ENCODE results near the gene ZNF672. TPM values are rescaled to one million over a fixed set of nuclear protein-coding genes. Genes with fewer than 3 reads are reported as not detected.
A peak's percentile ranks its signal among the peaks of the same experiment; 100 is the strongest.

ZNF672 gene
- total and polyA plus RNA-seq, 2 of the 4 experiments (the other 2 are of a cell fraction), result 6.6 to 12.6 TPM

- Histone ChIP-seq H3K4me3 (ENCODE audit: insufficient read depth, low read depth, low read length) (peak overlapping the region; percentile 66), H2BK15ac (ENCODE audit: low read depth, low read length) (no peak overlapping the region), H3K4me1 (ENCODE audit: control insufficient read depth, insufficient read depth, low read length) (peaks cover 13% of the 10 kb centered on the region), H3K79me1 (ENCODE audit: low read depth in 1 of 2, low read length in 2 of 2) (peaks cover 13 to 31% of the 10 kb centered on the region in 2 experiments), H3K56ac (ENCODE audit: extremely low read depth, insufficient read depth, low read length) (no peak overlapping the region), H3K36me3 (ENCODE audit: control insufficient read depth, insufficient read depth, low read length) (peaks cover 18% of the 10 kb centered on the region; the same call in 1 of the 2 replicates), H2AFZ (replicated peaks; ENCODE audit: low read length, poor library complexity) (peak overlapping the region; percentile 96), H3K9ac (ENCODE audit: low read depth, low read length) (peak overlapping the region; percentile 76), H4K5ac (ENCODE audit: low read depth, low read length) (peak overlapping the region; percentile 79), H2BK20ac (ENCODE audit: low read depth, low read length) (no peak overlapping the region), H3K27ac (ENCODE audit: insufficient read depth, low read length) (peak overlapping the region; percentile 48; the same call in 1 of the 2 replicates), H2AK5ac (ENCODE audit: low read depth, low read length) (peak overlapping the region; percentile 95), H3K18ac (ENCODE audit: low read depth, low read length) (peak overlapping the region; percentile 12), H4K91ac (ENCODE audit: insufficient read depth, low read depth, low read length) (peak overlapping the region; percentile 85), H3K4me2 (ENCODE audit: low read depth, low read length) (peak overlapping the region; percentile 99), H3K23ac (ENCODE audit: low read depth, low read length) (peak overlapping the region; percentile 70), H3K27me3 (ENCODE audit: control insufficient read depth, insufficient read depth, low read length) (no peaks in the 10 kb centered on the region), H4K20me1 (ENCODE audit: insufficient read depth, low read length) (no peaks in the 10 kb centered on the region), H3K4ac (ENCODE audit: low read depth, low read length) (peak overlapping the region; percentile 94), H3K9me1 (ENCODE audit: insufficient read depth, low read length) (peaks cover 20% of the 10 kb centered on the region; the same call in 1 of the 2 replicates), H4K8ac (ENCODE audit: low read depth in 2 of 2, low read length in 2 of 2) (peak overlapping the region; percentile 94 to 96), H2BK120ac (ENCODE audit: low read depth, low read length) (peak overlapping the region; percentile 54; the same call in 1 of the 2 replicates), H3K14ac (replicated peaks; ENCODE audit: low read depth, low read length) (peak overlapping the region; percentile 93; the same call in 1 of the 2 replicates), H3K9me3 (ENCODE audit: control insufficient read depth, insufficient read depth, low read length) (no peaks in the 10 kb centered on the region), H2BK5ac (ENCODE audit: low read depth, low read length, poor library complexity, severe bottlenecking) (peak overlapping the region; percentile 32), H2AK9ac (replicated peaks; ENCODE audit: low read depth, low read length, poor library complexity) (peak overlapping the region; percentile 99)
- no peak for ATAC-seq (ENCODE audit: low read depth)
- dilution Hi-C loops (cut with HindIII; ENCODE audit: low sequenced_read_pairs, unreplicated experiment), result no loop called here
- no peak for DNase-seq
- ChIA-PET CTCF (interaction anchor here (0.6 to 1.1 kb wide), 3 partner anchors 16 to 21 kb away, joined by 3 to 4 read pairs (median 3); no protein-coding TSS in a partner anchor), POLR2A (ENCODE audit: unreplicated experiment) (no interaction called here)
- intact Hi-C loops (cut with micrococcal nuclease), result loop anchor here (1.0 kb wide), 1 partner anchor 16 kb away; no protein-coding TSS in a partner anchor
- BruUV-seq (replicated peaks), result no TSS peak
- TF ChIP-seq, protein P1, sequence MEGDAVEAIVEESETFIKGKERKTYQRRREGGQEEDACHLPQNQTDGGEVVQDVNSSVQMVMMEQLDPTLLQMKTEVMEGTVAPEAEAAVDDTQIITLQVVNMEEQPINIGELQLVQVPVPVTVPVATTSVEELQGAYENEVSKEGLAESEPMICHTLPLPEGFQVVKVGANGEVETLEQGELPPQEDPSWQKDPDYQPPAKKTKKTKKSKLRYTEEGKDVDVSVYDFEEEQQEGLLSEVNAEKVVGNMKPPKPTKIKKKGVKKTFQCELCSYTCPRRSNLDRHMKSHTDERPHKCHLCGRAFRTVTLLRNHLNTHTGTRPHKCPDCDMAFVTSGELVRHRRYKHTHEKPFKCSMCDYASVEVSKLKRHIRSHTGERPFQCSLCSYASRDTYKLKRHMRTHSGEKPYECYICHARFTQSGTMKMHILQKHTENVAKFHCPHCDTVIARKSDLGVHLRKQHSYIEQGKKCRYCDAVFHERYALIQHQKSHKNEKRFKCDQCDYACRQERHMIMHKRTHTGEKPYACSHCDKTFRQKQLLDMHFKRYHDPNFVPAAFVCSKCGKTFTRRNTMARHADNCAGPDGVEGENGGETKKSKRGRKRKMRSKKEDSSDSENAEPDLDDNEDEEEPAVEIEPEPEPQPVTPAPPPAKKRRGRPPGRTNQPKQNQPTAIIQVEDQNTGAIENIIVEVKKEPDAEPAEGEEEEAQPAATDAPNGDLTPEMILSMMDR (conservative IDR thresholded peaks at IDR 0.05; ENCODE audit: low read depth, low read length), result no peak
- TF ChIP-seq USF2 (IDR thresholded peaks at IDR 0.05; ENCODE audit: low read depth, low read length), result no peak
- no peak for TF ChIP-seq BHLHE40 (IDR thresholded peaks at IDR 0.05; ENCODE audit: low read depth, low read length)
- no peak for TF ChIP-seq MAZ (IDR thresholded peaks at IDR 0.05; ENCODE audit: borderline replicate concordance, low read depth, low read length)
- TF ChIP-seq RFX5 (IDR thresholded peaks at IDR 0.05; ENCODE audit: low read depth, low read length), result no peak
- no peak for TF ChIP-seq FOS (IDR thresholded peaks at IDR 0.05; ENCODE audit: low read depth, low read length)
- no peak for TF ChIP-seq NFE2L2 (IDR thresholded peaks at IDR 0.05; ENCODE audit: low read depth, low read length)
- TF ChIP-seq CEBPB (IDR thresholded peaks at IDR 0.05; ENCODE audit: low read depth, low read length), result no peak
- TF ChIP-seq MAFK (IDR thresholded peaks at IDR 0.05; ENCODE audit: low read depth, low read length), result no peak
- no peak for TF ChIP-seq MXI1 (IDR thresholded peaks at IDR 0.05; ENCODE audit: borderline replicate concordance, low read depth, low read length)
- no peak for TF ChIP-seq ELK1 (IDR thresholded peaks at IDR 0.05; ENCODE audit: borderline replicate concordance, low read depth, low read length)
- no peak for TF ChIP-seq SMC3 (IDR thresholded peaks at IDR 0.05; ENCODE audit: low read depth, low read length)
- TF ChIP-seq RCOR1 (IDR thresholded peaks at IDR 0.05; ENCODE audit: insufficient replicate concordance, low read length), result no peak
- TF ChIP-seq CHD1 (IDR thresholded peaks at IDR 0.05; ENCODE audit: low read depth, low read length), result no peak
- TF ChIP-seq RAD21 (IDR thresholded peaks at IDR 0.05; ENCODE audit: low read length), result no peak
- no peak for TF ChIP-seq POLR2A (IDR thresholded peaks at IDR 0.05; ENCODE audit: low read depth, low read length)
- WGBS, 2 experiments (ENCODE audit: extremely low coverage in 2 of 2, insufficient read length in 1 of 2), result no CpG with 5 or more reads among the region's 4 CpGs
- in situ Hi-C loops (cut with MboI; ENCODE audit: low sequenced_read_pairs), result no loop called here
Observed at GRCh38 chr1:248857749-248858095, 19.7 kb downstream of the ZNF672 start.

Measured in IMR-90 (cell line).